ENCODE data around the gene TCHHL1. TPM values are rescaled to one million over a fixed set of nuclear protein-coding genes. Genes with fewer than 3 reads are reported as not detected.
A peak's percentile ranks its signal among the peaks of the same experiment; 100 is the strongest.

TCHHL1 gene
- total and polyA plus RNA-seq, 2 of the 4 experiments (the other 2 are of a cell fraction) = not detected

- peak overlapping the region; percentile 98 for H3K9ac ChIP-seq (ENCODE audit: low read depth, low read length)
- H2AFZ ChIP-seq (replicated peaks; ENCODE audit: low read length, poor library complexity) = no peak overlapping the region
- peak overlapping the region; percentile 73 for H3K18ac ChIP-seq (ENCODE audit: low read depth, low read length)
- DNase-seq = peak; percentile 59
- H2BK5ac ChIP-seq (ENCODE audit: low read depth, low read length, poor library complexity, severe bottlenecking) = peak overlapping the region; percentile 90
- H4K5ac ChIP-seq (ENCODE audit: low read depth, low read length) = peak overlapping the region; percentile 85
- H4K20me1 ChIP-seq (ENCODE audit: insufficient read depth, low read length) = peaks cover 27% of the 10 kb centered on the region
- peaks cover 20 to 33% of the 10 kb centered on the region in 2 experiments for H3K79me1 ChIP-seq (ENCODE audit: low read depth in 1 of 2, low read length in 2 of 2)
- peaks cover 7% of the 10 kb centered on the region for H3K4me1 ChIP-seq (ENCODE audit: control insufficient read depth, insufficient read depth, low read length)
- peak overlapping the region; percentile 79 to 95 for H4K8ac ChIP-seq (ENCODE audit: low read depth in 2 of 2, low read length in 2 of 2)
- in situ Hi-C loops (cut with MboI; ENCODE audit: low sequenced_read_pairs) = no loop called here
- H2BK15ac ChIP-seq (ENCODE audit: low read depth, low read length) = peak overlapping the region; percentile 32; the same call in 1 of the 3 replicates
- no peak for TF ChIP-seq FOS (IDR thresholded peaks at IDR 0.05; ENCODE audit: low read depth, low read length)
- TF ChIP-seq ELK1 (IDR thresholded peaks at IDR 0.05; ENCODE audit: borderline replicate concordance, low read depth, low read length) = no peak
- TF ChIP-seq NFE2L2 (IDR thresholded peaks at IDR 0.05; ENCODE audit: low read depth, low read length) = no peak
- peak; percentile 38; the same call in 1 of the 2 replicates for TF ChIP-seq RAD21 (IDR thresholded peaks at IDR 0.05; ENCODE audit: low read length)
- TF ChIP-seq SMC3 (IDR thresholded peaks at IDR 0.05; ENCODE audit: low read depth, low read length) = peak; percentile 40; the same call in 1 of the 2 replicates
- TF ChIP-seq POLR2A (IDR thresholded peaks at IDR 0.05; ENCODE audit: low read depth, low read length) = no peak; the same call in 1 of the 2 replicates
- TF ChIP-seq CTCF (conservative IDR thresholded peaks at IDR 0.05; ENCODE audit: low read depth, low read length) = peak; percentile 60
- no peak for TF ChIP-seq RFX5 (IDR thresholded peaks at IDR 0.05; ENCODE audit: low read depth, low read length)
- ChIA-PET POLR2A (ENCODE audit: unreplicated experiment) (interaction anchor here (0.6 to 1.5 kb wide), 2 partner anchors 13 to 1831 kb away, joined by 3 read pairs; no protein-coding TSS in a partner anchor), CTCF (interaction anchor here (1.0 to 1.4 kb wide), 3 partner anchors 11 to 18 kb away, joined by 3 to 5 read pairs (median 4); no protein-coding TSS in a partner anchor)
- dilution Hi-C loops (cut with HindIII; ENCODE audit: low sequenced_read_pairs, unreplicated experiment) = no loop called here
- H3K27me3 ChIP-seq (ENCODE audit: control insufficient read depth, insufficient read depth, low read length) = peaks cover 3% of the 10 kb centered on the region
- peak overlapping the region; percentile 82 for H3K4ac ChIP-seq (ENCODE audit: low read depth, low read length)
- peak overlapping the region; percentile 99 for H3K14ac ChIP-seq (replicated peaks; ENCODE audit: low read depth, low read length)
- no TSS peak for BruUV-seq (replicated peaks)
- peak overlapping the region; percentile 99 for H3K56ac ChIP-seq (ENCODE audit: extremely low read depth, insufficient read depth, low read length)
- peak overlapping the region; percentile 96 for H3K4me2 ChIP-seq (ENCODE audit: low read depth, low read length)
- peak overlapping the region; percentile 15; the same call in 1 of the 2 replicates for H2BK120ac ChIP-seq (ENCODE audit: low read depth, low read length)
- ATAC-seq (ENCODE audit: low read depth) = peak; percentile 35
- no peak overlapping the region for H2BK20ac ChIP-seq (ENCODE audit: low read depth, low read length)
- peak overlapping the region; percentile 45; the same call in 1 of the 2 replicates for H2AK5ac ChIP-seq (ENCODE audit: low read depth, low read length)
- peaks cover 25% of the 10 kb centered on the region for H3K36me3 ChIP-seq (ENCODE audit: control insufficient read depth, insufficient read depth, low read length)
- peaks cover 3% of the 10 kb centered on the region; the same call in 1 of the 2 replicates for H3K9me1 ChIP-seq (ENCODE audit: insufficient read depth, low read length)
- peak overlapping the region; percentile 89 for H3K23ac ChIP-seq (ENCODE audit: low read depth, low read length)
- H3K9me3 ChIP-seq (ENCODE audit: control insufficient read depth, insufficient read depth, low read length) = no peaks in the 10 kb centered on the region
- intact Hi-C loops (cut with micrococcal nuclease) = no loop called here
- peak overlapping the region; percentile 82 for H2AK9ac ChIP-seq (replicated peaks; ENCODE audit: low read depth, low read length, poor library complexity)
- 44% methylated on average over 3 of the region's 8 CpGs; no CpG with 5 or more reads in 1 of the 2 experiments for WGBS, 2 experiments (ENCODE audit: extremely low coverage in 2 of 2, insufficient read length in 1 of 2)
- H4K91ac ChIP-seq (ENCODE audit: insufficient read depth, low read depth, low read length) = peak overlapping the region; percentile 95
- peak overlapping the region; percentile 77 for H3K4me3 ChIP-seq (ENCODE audit: insufficient read depth, low read depth, low read length)
- peak overlapping the region; percentile 97 for H3K27ac ChIP-seq (ENCODE audit: insufficient read depth, low read length)
Observed at GRCh38 chr1:152034654-152035538, 54.0 kb downstream of the TCHHL1 start.
